ENCODE data around the gene SLC46A2.

- TF ChIP-seq POLR2A (IDR thresholded peaks at IDR 0.05) (no peak), CTCF (IDR thresholded peaks at IDR 0.05) (no peak)
These were observed 22.2 kb downstream of the SLC46A2 start for GRCh38 chr9:112868461-112868860.

Measured in heart left ventricle (tissue), 13 donors.